ENCODE measurements around the gene RPRD1A. TPM values are rescaled to one million over a fixed set of nuclear protein-coding genes. Genes with fewer than 3 reads are reported as not detected.
"Not testable (repeated sequence)": the region's sequence is repeated elsewhere in the genome, so short reads cannot be mapped to it uniquely, and the experiment has no call there.

Gene RPRD1A, protein sequence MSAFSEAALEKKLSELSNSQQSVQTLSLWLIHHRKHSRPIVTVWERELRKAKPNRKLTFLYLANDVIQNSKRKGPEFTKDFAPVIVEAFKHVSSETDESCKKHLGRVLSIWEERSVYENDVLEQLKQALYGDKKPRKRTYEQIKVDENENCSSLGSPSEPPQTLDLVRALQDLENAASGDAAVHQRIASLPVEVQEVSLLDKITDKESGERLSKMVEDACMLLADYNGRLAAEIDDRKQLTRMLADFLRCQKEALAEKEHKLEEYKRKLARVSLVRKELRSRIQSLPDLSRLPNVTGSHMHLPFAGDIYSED
- polyA plus RNA-seq (31.1 to 55.5 TPM (median 34.8 TPM) in 3 replicates), polyA minus RNA-seq (17.0 to 51.6 TPM (median 32.7 TPM) in 3 replicates)
- polyA plus RNA-seq (2011; ENCODE audit: low read depth): 43.0 TPM
- polyA plus RNA-seq (2011; cell fraction: cytosol; rRNA removed): 26.4 and 44.4 TPM in 2 replicates
- 36.5 and 54.7 TPM in 2 replicates for polyA plus RNA-seq (2011; cell fraction: nucleus; rRNA removed)
- 35.7 and 40.0 TPM in 2 replicates for polyA plus RNA-seq (2012; ENCODE audit: low replicate concordance)
- polyA minus RNA-seq (2011; cell fraction: cytosol; rRNA and poly(A)+ RNA removed): 63.3 TPM
- 30.7 and 53.8 TPM in 2 replicates for polyA minus RNA-seq (2011; cell fraction: nucleus; rRNA and poly(A)+ RNA removed)

- peak within 1 kb of the TSS; percentile 70 to 90 (median 90) for H3K4me3 ChIP-seq (ENCODE audit: control insufficient read depth in 2 of 3, extremely low read depth in 1 of 3, insufficient read depth in 2 of 3, low read depth in 1 of 3, low read length in 3 of 3)
- no peaks in the 10 kb centered on the region for H3K9me1 ChIP-seq (ENCODE audit: control insufficient read depth, extremely low read depth, insufficient read depth, low read length)
- no peaks in the 10 kb centered on the region for H3K27me3 ChIP-seq (ENCODE audit: control insufficient read depth, extremely low read depth, insufficient read depth, low read length)
- DNase-seq (ENCODE audit: low read depth, low spot score) (peak; percentile 41), FAIRE-seq (no peak)
- no peak for TF ChIP-seq EZH2 (IDR thresholded peaks at IDR 0.05; ENCODE audit: low read length)
- TF ChIP-seq, protein P1, sequence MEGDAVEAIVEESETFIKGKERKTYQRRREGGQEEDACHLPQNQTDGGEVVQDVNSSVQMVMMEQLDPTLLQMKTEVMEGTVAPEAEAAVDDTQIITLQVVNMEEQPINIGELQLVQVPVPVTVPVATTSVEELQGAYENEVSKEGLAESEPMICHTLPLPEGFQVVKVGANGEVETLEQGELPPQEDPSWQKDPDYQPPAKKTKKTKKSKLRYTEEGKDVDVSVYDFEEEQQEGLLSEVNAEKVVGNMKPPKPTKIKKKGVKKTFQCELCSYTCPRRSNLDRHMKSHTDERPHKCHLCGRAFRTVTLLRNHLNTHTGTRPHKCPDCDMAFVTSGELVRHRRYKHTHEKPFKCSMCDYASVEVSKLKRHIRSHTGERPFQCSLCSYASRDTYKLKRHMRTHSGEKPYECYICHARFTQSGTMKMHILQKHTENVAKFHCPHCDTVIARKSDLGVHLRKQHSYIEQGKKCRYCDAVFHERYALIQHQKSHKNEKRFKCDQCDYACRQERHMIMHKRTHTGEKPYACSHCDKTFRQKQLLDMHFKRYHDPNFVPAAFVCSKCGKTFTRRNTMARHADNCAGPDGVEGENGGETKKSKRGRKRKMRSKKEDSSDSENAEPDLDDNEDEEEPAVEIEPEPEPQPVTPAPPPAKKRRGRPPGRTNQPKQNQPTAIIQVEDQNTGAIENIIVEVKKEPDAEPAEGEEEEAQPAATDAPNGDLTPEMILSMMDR (optimal IDR thresholded peaks at IDR 0.05 in 1 of 3, IDR thresholded peaks at IDR 0.05 in 1 of 3, conservative IDR thresholded peaks at IDR 0.05 in 1 of 3; ENCODE audit: extremely low read depth in 1 of 3, insufficient read depth in 2 of 3, low read length in 3 of 3): no peak
- dilution Hi-C loops (cut with MboI; ENCODE audit: extremely low pct_ligation_motif_present, low sequenced_read_pairs): no loop called here
- peak within 1 kb of the TSS; percentile 92 for H3K9ac ChIP-seq (ENCODE audit: control insufficient read depth, extremely low read depth, insufficient read depth, low read length)
- peak within 1 kb of the TSS; percentile 92 for H3K27ac ChIP-seq (ENCODE audit: control insufficient read depth, insufficient read depth, low read length)
- H3K4me1 ChIP-seq (ENCODE audit: control insufficient read depth, extremely low read depth, insufficient read depth, low read length): no peaks in the 10 kb centered on the region
- peak within 1 kb of the TSS; percentile 94 for H3K4me2 ChIP-seq (ENCODE audit: control insufficient read depth, extremely low read depth, insufficient read depth, low read depth, low read length)
- H2AFZ ChIP-seq (ENCODE audit: control insufficient read depth, low read length): peak within 1 kb of the TSS; percentile 84
- H4K20me1 ChIP-seq (ENCODE audit: control insufficient read depth, extremely low read depth, insufficient read depth, low read length): peaks cover 7% of the 10 kb centered on the region
- H3K79me2 ChIP-seq (ENCODE audit: control insufficient read depth, insufficient read depth, low read length): peaks cover 50% of the 10 kb centered on the region
- no peaks in the 10 kb centered on the region for H3K9me3 ChIP-seq (ENCODE audit: control insufficient read depth, low read depth, low read length)
- peaks cover 0 to 7% of the 10 kb centered on the region in 2 experiments for H3K36me3 ChIP-seq (ENCODE audit: control insufficient read depth in 2 of 2, extremely low read depth in 1 of 2, insufficient read depth in 2 of 2, low read length in 2 of 2)
These were observed at the start of gene RPRD1A for GRCh38 chr18:36067055-36067957. Gene RPRD1A (minus strand): TSS chr18:36067559. CDS start chr18:36067404, 155 bp downstream.

DNA sequence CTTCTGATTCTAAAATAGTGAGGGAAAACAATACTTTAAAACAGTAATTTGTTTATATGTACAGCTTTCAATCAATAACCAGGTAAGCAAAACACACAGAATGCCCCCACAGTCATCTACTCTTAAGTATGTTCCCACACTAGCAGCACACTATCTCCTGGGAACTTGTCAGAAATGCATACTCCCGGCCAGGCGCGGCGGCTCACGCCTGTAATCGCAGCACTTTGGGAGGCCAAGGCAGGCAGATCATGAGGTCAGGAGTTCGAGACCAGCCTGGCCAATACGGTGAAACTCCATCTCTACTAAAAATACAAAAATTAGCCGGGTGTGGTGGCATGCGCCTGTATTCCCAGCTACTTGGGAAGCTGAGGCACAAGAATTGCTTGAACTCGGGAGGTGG, 49.4 kb upstream of the RPRD1A start:
- H3K4me3 ChIP-seq (ENCODE audit: control insufficient read depth in 2 of 3, extremely low read depth in 1 of 3, insufficient read depth in 2 of 3, low read depth in 1 of 3, low read length in 3 of 3); dilution Hi-C loops (cut with MboI; ENCODE audit: extremely low pct_ligation_motif_present, low sequenced_read_pairs); H3K79me2 ChIP-seq (ENCODE audit: control insufficient read depth, insufficient read depth, low read length); H3K4me2 ChIP-seq (ENCODE audit: control insufficient read depth, extremely low read depth, insufficient read depth, low read depth, low read length); H3K27me3 ChIP-seq (ENCODE audit: control insufficient read depth, extremely low read depth, insufficient read depth, low read length); H2AFZ ChIP-seq (ENCODE audit: control insufficient read depth, low read length); H4K20me1 ChIP-seq (ENCODE audit: control insufficient read depth, extremely low read depth, insufficient read depth, low read length); DNase-seq (ENCODE audit: low read depth, low spot score); H3K27ac ChIP-seq (ENCODE audit: control insufficient read depth, insufficient read depth, low read length); FAIRE-seq; H3K9ac ChIP-seq (ENCODE audit: control insufficient read depth, extremely low read depth, insufficient read depth, low read length); H3K4me1 ChIP-seq (ENCODE audit: control insufficient read depth, extremely low read depth, insufficient read depth, low read length); H3K9me1 ChIP-seq (ENCODE audit: control insufficient read depth, extremely low read depth, insufficient read depth, low read length); H3K9me3 ChIP-seq (ENCODE audit: control insufficient read depth, low read depth, low read length): not testable (repeated sequence)
- peaks cover 14 to 18% of the 10 kb centered on the region in 2 experiments for H3K36me3 ChIP-seq (ENCODE audit: control insufficient read depth in 2 of 2, extremely low read depth in 1 of 2, insufficient read depth in 2 of 2, low read length in 2 of 2)

Data from keratinocyte (primary cell).